GM12878 (cell line): ENCODE measurements around the gene PRCC. TPM values are rescaled to one million over a fixed set of nuclear protein-coding genes. Genes with fewer than 3 reads are reported as not detected.

Experiments used
- EGR1 ChIP-seq, 2 experiments: IDR thresholded peaks; 1 replicate in 1 of 2; 2 replicates in 1 of 2; pipeline ENCODE4 v1.6.1; 2011 to 2012; ENCODE audit warnings: low read depth in 2 of 2, low read length in 2 of 2, borderline replicate concordance in 1 of 2, mild to moderate bottlenecking in 1 of 2, moderate library complexity in 1 of 2
- FOXK2 ChIP-seq: fragments of 450-650 bp; IDR thresholded peaks from 2 replicates; pipeline ENCODE4 v1.6.1; 2017; ENCODE audit warnings: mild to moderate bottlenecking, moderate library complexity
- GATAD2B ChIP-seq: fragments of 450-650 bp; conservative IDR thresholded peaks from 2 replicates; pipeline ENCODE4 v1.6.1; 2017; ENCODE audit warnings: low read depth, mild to moderate bottlenecking, moderate library complexity
- HCFC1 ChIP-seq: fragments of 150-350 bp; IDR thresholded peaks from 2 replicates; pipeline ENCODE4 v1.6.1; 2014; ENCODE audit warnings: low read length
- MYB ChIP-seq: fragments of 150-350 bp; IDR thresholded peaks from 2 replicates; pipeline ENCODE4 v1.6.1; 2014; ENCODE audit warnings: mild to moderate bottlenecking, low read depth, low read length, borderline replicate concordance
- NBN ChIP-seq: fragments of 450-650 bp; IDR thresholded peaks from 2 replicates; pipeline ENCODE4 v1.6.1; 2016
- NFXL1 ChIP-seq: fragments of 450-650 bp; IDR thresholded peaks from 2 replicates; pipeline ENCODE4 v1.6.1; 2017; ENCODE audit warnings: antibody characterized with exemption, mild to moderate bottlenecking, borderline replicate concordance
- NR2C1 ChIP-seq: fragments of 450-650 bp; IDR thresholded peaks from 2 replicates; pipeline ENCODE4 v1.6.1; 2017; ENCODE audit warnings: antibody characterized with exemption, mild to moderate bottlenecking, moderate library complexity
- PAX5 ChIP-seq: IDR thresholded peaks from 2 replicates; pipeline ENCODE4 v1.6.1; 2011; ENCODE audit warnings: low read depth, low read length, borderline replicate concordance
- POU2F2 ChIP-seq: IDR thresholded peaks from 3 replicates; pipeline ENCODE4 v1.6.1; 2011; ENCODE audit warnings: low read depth, mild to moderate bottlenecking, low read length, borderline replicate concordance
- ZBED1 ChIP-seq: IDR thresholded peaks from 2 replicates; pipeline ENCODE4 v1.6.1; 2016; ENCODE audit warnings: borderline replicate concordance
- ZNF622 ChIP-seq: fragments of 450-650 bp; IDR thresholded peaks from 2 replicates; pipeline ENCODE4 v1.6.1; 2017; ENCODE audit warnings: mild to moderate bottlenecking, inconsistent platforms
- polyA plus RNA-seq, 11 experiments: library from polyadenylated mRNA; depleted of rRNA in 4 of 11; unstranded in 6 of 11; stranded (reverse) in 5 of 11; fragments of >200 nt; fragmentation: Nextera tagmentation in 4 of 11; fragmentation: Illumina TruSeq in 1 of 11; extraction: Ambion mirVana in 4 of 11; extraction: Trizol in 1 of 11; gene quantifications; 1 replicate in 1 of 11; 2 replicates in 10 of 11; pipeline versions ENCODE4 v1.2.1 to v1.2.3, GENCODE V29; 2011 to 2016; ENCODE audit warnings: inconsistent platforms in 2 of 11, missing spikeins in 2 of 11, low read depth in 1 of 11
- total RNA-seq, 4 experiments: library from RNA; depleted of rRNA in 3 of 4; stranded (reverse); fragments of >200 nt in 3 of 4; fragmentation: Illumina TruSeq in 1 of 4; extraction: Trizol in 1 of 4; gene quantifications; 2 replicates each; pipeline versions ENCODE4 v1.2.1 to v1.2.3, GENCODE V29; 2013 to 2021
- TF ChIP-seq, protein P1 (sequence below): fragments of 450-650 bp; formaldehyde crosslinking; IDR thresholded peaks from 2 replicates; pipeline ENCODE4 v1.5.0; 2022; ENCODE audit warnings: mild to moderate bottlenecking, missing genetic modification characterization
- TF ChIP-seq, protein P2 (sequence below): fragments of 450-650 bp; IDR thresholded peaks from 2 replicates; pipeline ENCODE4 v1.6.1; 2017; ENCODE audit warnings: mild to moderate bottlenecking
- TF ChIP-seq, protein P3 (sequence below): IDR thresholded peaks from 2 replicates; pipeline ENCODE4 v1.6.1; 2012; ENCODE audit warnings: low read depth, low read length, improper control_type of control experiment
- TF ChIP-seq, protein P4 (sequence below): fragments of 450-650 bp; IDR thresholded peaks from 2 replicates; pipeline ENCODE4 v1.6.1; 2016; ENCODE audit warnings: mild to moderate bottlenecking, moderate library complexity, borderline replicate concordance
- TF ChIP-seq, protein P5 (sequence below): fragments of 450-650 bp; conservative IDR thresholded peaks from 2 replicates; pipeline ENCODE4 v1.6.1; 2017; ENCODE audit warnings: mild to moderate bottlenecking, moderate library complexity

PRCC gene
- total and polyA plus RNA-seq, 10 of the 15 experiments (the other 5 are each of a cell fraction or from before 2014, with no cell fraction given): 23.8 to 132 (median 63.1) TPM

DNA sequence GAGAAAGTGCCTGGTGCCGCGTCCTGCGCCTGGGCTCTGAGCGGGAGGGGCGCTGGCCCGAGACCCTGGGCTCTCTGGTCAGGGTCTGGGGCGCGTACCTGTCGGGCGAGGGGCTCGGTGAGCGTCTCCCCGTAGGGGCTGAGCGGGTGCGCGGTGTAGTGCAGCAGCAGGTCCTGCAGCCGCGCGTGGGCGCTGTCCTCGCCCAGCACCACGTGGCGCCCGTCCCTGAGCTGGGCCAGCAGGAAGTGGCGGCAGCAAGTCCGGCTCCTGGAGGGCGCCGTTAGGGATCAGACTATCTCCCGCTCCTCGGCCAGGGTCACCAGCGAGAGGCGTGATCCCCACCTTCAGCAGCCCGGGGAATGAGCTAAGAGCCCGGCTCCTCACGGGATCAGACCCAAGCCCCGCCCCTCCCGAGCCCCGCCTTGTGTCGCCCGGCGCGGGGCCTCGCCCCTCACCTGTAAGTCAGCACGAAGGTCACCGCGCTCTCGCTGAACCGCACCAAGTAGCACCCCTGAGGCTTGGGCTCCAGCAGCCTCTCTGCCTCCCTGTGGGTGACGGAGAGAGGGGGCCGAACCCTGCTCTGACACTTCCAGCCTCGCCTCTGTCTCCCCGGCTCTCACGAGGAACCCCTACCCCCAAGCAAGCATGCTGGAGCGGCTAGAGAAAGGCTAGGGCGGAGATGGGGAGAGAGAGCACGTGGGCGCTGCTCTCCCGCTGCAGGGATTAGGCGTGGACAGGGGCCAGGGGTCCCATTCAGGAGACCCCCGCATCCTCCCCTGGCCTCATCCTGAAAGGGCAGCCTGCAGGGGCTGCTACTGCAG, 46.6 kb downstream of the PRCC start (continued):
- TF ChIP-seq, protein P1, sequence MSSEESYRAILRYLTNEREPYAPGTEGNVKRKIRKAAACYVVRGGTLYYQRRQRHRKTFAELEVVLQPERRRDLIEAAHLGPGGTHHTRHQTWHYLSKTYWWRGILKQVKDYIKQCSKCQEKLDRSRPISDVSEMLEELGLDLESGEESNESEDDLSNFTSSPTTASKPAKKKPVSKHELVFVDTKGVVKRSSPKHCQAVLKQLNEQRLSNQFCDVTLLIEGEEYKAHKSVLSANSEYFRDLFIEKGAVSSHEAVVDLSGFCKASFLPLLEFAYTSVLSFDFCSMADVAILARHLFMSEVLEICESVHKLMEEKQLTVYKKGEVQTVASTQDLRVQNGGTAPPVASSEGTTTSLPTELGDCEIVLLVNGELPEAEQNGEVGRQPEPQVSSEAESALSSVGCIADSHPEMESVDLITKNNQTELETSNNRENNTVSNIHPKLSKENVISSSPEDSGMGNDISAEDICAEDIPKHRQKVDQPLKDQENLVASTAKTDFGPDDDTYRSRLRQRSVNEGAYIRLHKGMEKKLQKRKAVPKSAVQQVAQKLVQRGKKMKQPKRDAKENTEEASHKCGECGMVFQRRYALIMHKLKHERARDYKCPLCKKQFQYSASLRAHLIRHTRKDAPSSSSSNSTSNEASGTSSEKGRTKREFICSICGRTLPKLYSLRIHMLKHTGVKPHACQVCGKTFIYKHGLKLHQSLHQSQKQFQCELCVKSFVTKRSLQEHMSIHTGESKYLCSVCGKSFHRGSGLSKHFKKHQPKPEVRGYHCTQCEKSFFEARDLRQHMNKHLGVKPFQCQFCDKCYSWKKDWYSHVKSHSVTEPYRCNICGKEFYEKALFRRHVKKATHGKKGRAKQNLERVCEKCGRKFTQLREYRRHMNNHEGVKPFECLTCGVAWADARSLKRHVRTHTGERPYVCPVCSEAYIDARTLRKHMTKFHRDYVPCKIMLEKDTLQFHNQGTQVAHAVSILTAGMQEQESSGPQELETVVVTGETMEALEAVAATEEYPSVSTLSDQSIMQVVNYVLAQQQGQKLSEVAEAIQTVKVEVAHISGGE (CRISPR knock-in tag): no peak
- TF ChIP-seq EGR1 (IDR thresholded peaks at IDR 0.05; ENCODE audit: borderline replicate concordance in 1 of 2, low read depth in 2 of 2, low read length in 2 of 2) (peak in 1 of 2 experiments; percentile 72; a peak in 1 of 3 replicates), POU2F2 (no peak), MYB (no peak), NR2C1 (no peak), NBN (no peak), PAX5 (no peak), NFXL1 (no peak), HCFC1 (no peak), ZBED1 (no peak), FOXK2 (no peak), ZNF622 (no peak), GATAD2B (peak; percentile 87)
- TF ChIP-seq, protein P2, sequence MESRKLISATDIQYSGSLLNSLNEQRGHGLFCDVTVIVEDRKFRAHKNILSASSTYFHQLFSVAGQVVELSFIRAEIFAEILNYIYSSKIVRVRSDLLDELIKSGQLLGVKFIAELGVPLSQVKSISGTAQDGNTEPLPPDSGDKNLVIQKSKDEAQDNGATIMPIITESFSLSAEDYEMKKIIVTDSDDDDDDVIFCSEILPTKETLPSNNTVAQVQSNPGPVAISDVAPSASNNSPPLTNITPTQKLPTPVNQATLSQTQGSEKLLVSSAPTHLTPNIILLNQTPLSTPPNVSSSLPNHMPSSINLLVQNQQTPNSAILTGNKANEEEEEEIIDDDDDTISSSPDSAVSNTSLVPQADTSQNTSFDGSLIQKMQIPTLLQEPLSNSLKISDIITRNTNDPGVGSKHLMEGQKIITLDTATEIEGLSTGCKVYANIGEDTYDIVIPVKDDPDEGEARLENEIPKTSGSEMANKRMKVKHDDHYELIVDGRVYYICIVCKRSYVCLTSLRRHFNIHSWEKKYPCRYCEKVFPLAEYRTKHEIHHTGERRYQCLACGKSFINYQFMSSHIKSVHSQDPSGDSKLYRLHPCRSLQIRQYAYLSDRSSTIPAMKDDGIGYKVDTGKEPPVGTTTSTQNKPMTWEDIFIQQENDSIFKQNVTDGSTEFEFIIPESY: peak; percentile 91
- TF ChIP-seq, protein P3, sequence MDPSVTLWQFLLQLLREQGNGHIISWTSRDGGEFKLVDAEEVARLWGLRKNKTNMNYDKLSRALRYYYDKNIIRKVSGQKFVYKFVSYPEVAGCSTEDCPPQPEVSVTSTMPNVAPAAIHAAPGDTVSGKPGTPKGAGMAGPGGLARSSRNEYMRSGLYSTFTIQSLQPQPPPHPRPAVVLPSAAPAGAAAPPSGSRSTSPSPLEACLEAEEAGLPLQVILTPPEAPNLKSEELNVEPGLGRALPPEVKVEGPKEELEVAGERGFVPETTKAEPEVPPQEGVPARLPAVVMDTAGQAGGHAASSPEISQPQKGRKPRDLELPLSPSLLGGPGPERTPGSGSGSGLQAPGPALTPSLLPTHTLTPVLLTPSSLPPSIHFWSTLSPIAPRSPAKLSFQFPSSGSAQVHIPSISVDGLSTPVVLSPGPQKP: no peak
- TF ChIP-seq, protein P4, sequence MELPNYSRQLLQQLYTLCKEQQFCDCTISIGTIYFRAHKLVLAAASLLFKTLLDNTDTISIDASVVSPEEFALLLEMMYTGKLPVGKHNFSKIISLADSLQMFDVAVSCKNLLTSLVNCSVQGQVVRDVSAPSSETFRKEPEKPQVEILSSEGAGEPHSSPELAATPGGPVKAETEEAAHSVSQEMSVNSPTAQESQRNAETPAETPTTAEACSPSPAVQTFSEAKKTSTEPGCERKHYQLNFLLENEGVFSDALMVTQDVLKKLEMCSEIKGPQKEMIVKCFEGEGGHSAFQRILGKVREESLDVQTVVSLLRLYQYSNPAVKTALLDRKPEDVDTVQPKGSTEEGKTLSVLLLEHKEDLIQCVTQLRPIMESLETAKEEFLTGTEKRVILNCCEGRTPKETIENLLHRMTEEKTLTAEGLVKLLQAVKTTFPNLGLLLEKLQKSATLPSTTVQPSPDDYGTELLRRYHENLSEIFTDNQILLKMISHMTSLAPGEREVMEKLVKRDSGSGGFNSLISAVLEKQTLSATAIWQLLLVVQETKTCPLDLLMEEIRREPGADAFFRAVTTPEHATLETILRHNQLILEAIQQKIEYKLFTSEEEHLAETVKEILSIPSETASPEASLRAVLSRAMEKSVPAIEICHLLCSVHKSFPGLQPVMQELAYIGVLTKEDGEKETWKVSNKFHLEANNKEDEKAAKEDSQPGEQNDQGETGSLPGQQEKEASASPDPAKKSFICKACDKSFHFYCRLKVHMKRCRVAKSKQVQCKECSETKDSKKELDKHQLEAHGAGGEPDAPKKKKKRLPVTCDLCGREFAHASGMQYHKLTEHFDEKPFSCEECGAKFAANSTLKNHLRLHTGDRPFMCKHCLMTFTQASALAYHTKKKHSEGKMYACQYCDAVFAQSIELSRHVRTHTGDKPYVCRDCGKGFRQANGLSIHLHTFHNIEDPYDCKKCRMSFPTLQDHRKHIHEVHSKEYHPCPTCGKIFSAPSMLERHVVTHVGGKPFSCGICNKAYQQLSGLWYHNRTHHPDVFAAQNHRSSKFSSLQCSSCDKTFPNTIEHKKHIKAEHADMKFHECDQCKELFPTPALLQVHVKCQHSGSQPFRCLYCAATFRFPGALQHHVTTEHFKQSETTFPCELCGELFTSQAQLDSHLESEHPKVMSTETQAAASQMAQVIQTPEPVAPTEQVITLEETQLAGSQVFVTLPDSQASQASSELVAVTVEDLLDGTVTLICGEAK: no peak
- TF ChIP-seq, protein P5, sequence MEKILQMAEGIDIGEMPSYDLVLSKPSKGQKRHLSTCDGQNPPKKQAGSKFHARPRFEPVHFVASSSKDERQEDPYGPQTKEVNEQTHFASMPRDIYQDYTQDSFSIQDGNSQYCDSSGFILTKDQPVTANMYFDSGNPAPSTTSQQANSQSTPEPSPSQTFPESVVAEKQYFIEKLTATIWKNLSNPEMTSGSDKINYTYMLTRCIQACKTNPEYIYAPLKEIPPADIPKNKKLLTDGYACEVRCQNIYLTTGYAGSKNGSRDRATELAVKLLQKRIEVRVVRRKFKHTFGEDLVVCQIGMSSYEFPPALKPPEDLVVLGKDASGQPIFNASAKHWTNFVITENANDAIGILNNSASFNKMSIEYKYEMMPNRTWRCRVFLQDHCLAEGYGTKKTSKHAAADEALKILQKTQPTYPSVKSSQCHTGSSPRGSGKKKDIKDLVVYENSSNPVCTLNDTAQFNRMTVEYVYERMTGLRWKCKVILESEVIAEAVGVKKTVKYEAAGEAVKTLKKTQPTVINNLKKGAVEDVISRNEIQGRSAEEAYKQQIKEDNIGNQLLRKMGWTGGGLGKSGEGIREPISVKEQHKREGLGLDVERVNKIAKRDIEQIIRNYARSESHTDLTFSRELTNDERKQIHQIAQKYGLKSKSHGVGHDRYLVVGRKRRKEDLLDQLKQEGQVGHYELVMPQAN: peak; percentile 68
